Stimulated activated CD4-positive, alpha-beta T cell treated with anti-CD3 and anti-CD28 coated beads, Interleukin-1b, Interleukin-23, amount 100 ng/mL, for 48 hours (primary cell): ENCODE results near the gene GALNT18.

Experiments
- DNase-seq: peaks from one replicate; pipeline ENCODE4 v3.0.0-alpha.2; 2020

Gene GALNT18

DNA sequence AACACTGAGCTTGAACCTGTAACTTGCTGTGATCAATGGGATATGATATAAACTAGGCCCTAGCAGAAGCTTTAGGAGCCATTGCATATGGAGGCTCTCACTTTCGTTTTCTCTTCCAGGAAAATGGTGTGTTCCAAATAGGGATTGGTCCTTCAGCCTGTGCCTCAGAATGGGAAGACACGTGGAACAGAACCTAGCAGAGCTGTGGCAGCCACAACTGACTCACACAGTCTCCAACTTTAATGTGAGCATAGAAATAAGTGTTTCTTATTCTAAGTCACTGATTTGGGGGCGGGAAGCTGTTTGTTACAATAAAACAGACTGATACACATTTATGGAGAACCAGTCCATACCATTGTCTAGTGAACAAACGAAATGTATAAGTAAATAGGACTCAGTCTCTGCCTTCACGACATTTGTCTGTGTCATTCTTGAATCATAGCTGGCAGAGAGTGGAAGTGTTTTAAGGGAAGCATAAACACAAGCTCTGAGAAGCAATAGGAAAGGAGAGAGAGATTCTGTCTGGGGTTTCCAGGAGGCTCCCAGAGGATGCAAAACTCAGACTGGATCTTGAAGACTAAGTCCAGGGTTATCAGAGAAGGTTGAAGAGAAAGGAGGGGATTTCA, 97.3 kb downstream of the GALNT18 start:
- DNase-seq, result no peak

DNA sequence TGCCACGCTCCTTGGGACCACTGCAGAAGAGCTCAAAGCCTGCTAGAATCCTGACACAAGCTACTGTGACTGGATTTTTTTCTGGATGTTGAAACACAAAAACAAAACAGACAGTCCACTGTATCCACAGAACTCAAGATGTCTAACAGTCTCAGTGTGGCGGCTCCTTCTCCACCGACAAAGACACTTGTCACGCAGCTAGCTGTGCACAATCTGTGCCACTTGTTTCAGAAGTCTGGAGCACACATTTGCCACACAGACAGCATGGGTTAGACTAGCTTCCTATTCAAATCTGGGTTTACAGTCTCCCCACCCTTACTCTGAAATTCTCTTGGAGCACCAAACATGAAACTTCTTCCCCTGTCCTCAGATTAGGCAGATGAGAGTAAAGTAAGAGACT, 99.2 kb downstream of the GALNT18 start:
- DNase-seq, result no peak

DNA sequence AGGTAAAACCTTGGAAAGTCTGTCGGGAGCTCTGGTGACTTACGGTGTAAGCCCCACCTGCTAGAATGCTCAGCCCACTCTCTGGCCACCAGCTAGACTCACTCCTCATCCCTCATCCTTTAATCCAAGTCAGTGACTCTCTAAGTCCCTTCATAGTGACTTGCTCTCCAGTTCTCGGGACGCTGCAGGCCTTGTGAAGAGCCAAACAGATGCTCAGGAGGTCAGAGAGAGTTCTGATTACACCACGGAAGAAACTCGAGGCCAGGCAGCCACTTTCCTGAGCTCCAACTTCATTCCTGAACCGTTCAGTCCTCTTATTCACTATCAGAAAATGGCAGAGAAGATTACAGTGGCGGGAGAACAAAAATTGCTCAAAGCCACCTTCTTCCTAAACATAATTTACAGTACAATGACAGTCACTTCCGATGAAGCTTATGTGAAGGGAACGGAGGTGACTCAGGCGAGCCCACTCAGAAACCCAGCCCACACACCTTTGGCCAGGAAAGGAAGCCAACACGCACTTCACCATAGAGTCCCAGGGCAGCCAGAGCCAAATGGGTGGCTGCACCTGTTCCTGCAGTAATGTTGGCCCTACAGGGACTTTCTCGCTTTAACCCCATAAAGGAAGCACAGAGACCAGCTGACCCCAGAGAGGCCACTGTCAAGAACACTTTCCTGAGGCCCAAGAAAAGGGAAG, 100.4 kb downstream of the GALNT18 start:
- peak; percentile 8 for DNase-seq

DNA sequence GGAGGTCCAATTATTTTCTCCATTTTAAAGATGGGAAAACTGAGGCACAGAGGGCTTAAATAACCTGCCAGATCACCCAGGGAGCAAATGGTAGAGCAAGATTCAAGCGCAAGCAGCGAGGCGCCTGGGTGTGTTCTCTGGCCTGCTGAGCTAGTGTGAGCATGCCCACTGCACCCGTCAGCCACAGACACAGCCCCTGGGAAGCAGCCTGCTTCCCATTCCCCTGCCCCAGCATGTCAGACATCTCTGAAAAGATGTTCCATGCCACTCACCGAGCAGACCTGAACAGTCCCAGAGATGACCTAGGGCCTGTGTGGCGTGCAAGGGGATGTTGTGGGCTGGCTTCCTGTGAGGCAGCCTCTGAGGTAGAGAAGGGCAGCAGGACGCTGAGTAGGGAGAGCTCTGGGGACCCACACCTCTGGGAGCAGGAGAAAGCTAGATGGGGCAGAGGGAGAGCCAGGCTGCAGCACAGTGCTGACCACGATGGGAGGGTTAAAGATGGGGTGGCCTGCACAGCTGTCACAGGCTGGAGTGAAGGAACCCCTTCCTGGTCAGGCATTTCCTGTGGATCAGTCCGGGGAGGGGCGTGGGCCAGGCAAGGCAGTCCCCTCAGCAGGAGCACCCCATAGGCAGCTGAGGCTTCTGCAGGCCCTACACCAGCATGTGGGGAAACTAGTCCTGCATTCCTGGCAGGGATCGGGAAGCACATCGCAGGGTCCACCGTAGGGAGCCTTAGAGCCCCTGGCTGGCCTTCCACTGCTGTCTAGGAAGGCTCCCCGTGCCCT, 101.4 kb downstream of the GALNT18 start:
- no peak for DNase-seq

DNA sequence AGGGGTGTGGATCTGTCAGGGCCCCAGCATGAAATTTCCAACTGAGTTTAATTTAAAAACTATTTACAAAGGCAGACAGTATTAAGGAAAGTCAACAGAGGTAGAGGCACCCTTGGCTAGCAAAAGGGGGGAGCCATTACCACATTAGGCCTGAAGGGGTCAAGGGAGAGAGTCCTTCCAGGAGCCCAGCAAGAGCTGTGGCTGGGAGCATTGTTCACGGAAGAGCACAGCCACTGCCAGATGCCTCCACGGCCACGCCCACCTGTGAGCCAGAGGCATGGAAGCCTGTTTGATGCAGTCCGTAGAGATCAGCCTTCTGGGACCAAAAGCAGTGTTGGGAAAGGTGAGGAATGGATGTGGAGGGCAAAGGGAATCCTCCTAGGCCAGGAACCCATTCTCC, 102.6 kb downstream of the GALNT18 start:
- DNase-seq, result no peak

DNA sequence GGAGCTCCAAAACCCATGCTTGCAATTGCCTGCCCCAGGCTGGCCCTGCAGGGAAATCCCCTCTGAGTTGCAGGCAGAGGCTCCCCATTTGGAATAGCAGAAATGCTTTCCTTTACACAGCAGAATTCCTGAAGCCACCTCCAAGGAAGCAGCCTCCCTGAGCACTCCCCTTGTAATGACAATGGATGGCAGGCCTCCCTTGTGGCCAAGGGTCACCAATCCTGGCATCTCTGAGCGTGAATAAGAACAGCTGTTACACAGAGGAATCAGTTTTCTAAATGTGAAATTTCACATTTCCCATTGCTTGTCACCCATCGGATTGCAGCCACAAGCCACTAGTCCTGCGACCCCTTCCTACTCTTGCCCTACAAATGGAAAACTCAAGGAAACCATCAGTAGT, 107.6 kb downstream of the GALNT18 start:
- DNase-seq, result no peak

DNA sequence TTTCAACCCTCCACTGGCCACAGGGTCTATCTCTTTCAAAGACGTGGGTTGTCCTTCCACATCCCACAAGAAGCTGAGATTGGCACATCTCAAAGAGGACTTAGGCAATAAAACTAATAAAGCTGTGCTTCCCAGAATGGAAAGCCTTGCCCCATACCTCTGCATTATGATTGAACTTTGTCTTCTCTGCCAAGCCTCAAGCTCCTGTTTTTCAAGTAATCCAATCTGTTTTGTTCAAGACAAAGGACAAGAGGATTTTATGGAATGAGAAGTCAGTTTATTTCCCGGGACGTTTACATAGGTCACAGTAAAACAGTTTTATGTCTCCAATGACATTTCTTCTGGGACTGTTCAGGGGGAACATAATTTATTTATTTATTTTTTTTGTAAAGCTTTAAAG, 108.4 kb downstream of the GALNT18 start:
- no peak for DNase-seq

DNA sequence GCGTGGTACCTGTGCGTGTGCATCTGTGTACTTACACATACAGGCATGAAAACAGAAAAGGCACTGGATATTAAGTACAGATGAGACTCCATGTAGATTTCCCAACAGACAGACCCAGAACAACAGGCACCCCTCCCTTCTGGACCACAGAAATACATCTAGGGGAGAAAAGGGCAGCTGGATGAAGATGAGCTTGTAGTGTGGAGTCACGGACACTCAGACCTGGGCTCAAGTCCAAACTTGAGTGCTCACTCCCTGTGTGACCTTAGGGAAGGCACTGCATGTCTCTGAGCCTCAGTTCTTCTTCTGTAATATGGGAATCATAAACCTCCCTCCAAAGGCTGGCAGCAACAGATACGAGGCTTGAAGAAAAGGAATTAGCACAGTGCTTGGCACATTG, 108.9 kb downstream of the GALNT18 start:
- DNase-seq, result no peak

DNA sequence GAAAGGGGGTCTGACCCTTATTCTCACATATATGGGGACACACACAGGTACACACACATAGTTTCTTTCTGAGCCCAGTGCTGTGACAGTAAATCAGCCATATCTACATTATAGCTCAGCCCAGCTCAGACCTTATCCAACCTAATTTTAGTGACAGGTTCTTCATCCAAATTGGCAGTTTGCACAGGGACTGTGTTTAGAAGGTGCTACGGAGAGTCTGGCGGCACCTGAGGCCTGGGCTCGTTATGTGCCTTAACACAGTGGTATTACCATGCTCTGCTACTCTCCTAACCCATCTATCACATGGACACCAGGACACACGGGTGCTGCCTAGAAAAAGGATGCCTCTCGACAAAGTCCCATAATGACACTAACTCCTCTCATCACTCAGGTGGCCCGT, 109.3 kb downstream of the GALNT18 start:
- no peak for DNase-seq

DNA sequence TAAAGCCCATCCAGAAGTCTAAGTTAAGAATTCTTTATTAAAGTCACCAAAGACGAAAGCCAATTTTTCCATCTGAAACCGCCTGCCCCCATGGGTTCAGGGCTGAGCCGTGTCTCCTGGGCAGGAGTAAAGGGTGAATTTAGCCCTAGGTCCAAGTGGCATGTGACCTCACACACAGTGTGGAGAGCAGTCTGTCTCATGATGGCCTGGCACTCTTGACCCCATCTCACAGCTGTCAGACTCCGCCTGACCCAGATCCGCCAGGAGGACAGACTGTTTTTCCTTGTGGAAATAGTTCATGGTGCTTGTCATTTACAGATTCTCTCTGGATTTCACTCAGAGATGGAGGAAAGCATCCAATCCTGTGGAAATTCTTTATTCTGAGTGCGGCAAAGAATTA, 109.7 kb downstream of the GALNT18 start:
- no peak for DNase-seq

DNA sequence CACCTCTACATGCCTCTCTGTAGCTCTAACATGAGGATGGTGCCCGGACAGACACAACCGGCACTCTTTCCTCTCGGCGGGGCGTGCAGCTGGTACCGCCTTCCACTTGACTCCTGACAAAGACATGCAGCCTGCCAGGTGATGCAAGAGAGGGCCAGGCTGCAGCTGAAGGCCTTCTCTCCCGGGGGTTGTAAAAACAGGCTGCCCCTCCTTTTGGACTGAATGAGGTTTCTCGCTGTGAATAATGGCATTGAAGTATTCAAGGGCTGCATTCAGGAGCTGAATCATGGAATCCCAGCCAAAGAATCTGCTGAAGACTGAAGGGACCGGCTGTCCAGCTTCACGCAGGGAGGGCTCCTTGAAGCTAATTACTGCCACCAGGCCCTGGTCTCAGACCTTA, 110.9 kb downstream of the GALNT18 start:
- no peak for DNase-seq

DNA sequence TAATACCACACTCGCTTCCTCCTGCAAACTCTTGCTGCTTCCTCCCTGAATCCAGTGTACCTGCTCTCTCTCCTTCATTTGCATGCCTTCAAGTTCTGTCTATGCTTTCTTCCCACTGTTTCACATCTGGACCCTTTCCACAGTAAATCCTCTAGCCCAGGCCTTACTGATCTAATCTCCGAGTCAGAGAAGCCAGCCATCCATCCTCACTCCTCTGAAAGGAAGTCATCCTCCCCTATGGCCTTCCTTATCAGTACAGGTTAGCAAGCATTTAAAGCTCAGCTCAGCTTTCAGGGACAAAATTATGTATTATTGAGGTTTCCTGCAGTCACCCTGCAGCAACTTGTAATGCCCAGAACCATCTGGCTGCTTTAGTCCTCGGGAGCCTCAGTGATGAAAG, 116.1 kb downstream of the GALNT18 start:
- DNase-seq, result no peak

DNA sequence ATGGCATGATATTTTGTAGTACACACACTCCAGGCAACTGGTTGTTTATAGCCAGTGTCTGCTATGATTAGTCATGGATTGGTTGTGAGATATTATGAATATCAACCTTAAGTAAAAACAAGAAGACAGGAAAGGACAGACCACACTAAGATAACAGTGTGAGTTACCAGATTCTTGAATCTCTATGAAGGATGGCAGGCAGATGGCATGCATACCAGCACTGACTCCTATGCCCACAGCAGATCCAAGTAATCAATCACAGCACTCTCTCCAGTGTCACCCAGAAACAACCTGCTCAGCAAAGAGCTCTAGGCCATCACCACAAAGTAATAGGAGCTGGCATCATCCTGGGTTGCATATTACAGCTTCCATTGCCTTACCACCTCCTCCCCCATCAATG, 116.6 kb downstream of the GALNT18 start:
- no peak for DNase-seq

DNA sequence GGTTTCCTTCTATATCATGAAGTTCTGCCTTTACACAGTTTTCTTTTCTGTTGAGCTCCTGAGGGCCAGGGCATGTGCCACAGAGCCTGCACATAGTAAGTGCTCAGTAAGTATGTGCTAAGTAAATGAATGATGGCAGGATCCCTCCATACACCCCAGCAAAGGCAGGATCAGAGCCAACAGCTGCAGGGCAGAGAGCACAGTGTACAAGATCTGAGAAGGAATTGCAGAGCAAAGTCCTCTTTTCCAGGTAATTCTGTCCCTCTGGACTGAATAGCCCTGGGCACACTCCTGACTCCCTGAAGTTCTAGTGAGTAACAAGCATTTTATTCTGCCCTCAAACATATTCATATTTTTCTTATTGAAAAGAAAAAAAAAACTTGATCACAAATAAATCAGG, 117.7 kb downstream of the GALNT18 start:
- no peak for DNase-seq

DNA sequence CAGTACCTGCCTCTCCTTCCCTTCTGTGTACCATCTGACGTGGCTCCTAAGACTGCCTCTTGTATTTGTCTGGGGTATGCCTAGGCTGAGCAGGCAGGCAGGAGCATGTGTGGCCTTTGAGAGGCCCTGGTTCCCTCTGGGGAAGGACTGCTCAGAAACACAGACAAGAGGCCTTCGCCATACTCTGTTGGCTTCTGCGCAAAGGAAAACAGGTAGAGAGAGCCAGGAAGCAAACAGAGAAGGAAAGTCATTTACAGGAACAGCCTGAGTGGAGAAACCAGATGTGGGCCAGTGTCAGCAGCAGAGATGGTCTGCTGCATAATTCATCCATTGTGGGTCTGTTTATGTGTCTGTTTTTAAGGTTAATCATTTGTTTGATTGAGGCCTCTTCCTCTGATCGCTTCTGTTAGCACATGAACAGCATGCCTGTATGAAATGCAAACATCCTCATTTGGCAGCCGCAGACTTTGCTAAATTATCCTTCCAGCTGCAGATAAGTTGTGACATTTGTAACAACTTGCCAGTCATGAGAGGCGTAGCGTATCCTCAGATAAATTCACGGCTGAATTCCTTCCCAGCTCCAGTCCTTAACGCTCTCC, 119.4 kb downstream of the GALNT18 start:
- DNase-seq, result no peak

DNA sequence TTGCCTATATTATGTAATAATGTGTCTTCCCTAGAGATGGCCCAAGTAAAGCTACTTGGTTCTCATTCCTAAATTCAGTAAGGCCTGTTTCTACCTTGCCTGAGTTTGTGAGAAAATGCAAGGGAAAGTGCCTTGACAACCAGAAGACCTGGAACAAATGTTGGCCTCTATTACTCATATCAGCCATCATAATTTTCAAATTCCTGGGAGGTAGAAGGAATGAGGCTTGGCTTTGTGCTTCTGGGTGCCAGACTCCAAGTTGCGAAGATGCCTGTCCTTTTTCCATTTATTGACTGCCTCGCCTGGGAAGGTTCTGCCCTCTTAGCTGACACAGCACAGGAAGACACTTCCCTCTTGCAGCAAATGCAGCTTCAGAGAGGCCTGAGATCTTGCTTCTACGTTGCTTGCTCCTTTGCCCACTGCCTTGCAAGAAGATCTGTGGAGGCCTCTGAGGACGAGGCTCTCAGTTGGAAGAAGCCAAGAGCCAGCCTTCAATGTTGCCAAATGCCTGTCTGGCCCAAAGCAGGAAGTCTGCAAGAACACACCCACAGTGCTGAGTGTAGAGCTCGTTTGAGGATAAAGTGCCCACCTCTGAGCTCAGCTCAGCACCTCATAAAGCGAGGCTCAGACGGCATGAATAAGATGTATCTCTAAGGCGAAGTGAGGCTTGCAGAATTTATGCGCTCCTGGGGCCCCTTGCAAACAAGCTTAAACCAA, 120.1 kb downstream of the GALNT18 start:
- DNase-seq, result no peak

DNA sequence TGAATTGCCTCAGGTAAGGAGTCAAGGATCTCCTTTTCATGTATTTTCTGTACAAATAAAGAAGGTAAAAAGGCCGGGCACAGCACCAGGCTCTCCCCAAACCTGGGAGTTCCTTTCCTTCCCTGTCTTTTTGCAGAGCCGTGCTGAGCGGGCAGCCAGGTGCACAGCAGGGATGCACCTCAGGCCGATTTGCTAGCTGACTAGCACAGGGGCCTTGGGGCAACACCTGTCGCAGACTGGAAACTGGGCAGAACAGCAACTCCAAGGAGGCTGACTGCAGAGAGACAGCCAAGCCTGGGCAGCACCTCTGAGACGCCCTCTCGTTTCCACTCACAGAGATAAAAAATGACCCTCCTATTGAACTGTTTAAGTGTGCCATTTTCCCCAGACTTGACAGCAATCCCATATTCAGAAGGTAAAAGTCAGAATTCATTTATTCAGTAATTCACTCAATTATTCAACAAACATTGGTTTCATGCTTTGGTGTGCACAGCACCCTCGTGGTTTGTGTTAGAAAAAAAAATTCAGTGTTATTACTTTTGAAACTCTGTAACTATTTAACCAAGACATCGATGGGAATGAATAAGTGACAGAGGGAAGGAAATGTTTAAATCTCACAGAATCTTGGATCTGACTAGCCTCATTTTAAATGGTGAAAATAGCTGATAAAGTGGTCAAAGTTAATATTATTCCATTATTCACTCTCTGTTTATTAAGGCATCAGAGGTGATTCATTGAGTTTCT, 120.9 kb downstream of the GALNT18 start:
- no peak for DNase-seq

DNA sequence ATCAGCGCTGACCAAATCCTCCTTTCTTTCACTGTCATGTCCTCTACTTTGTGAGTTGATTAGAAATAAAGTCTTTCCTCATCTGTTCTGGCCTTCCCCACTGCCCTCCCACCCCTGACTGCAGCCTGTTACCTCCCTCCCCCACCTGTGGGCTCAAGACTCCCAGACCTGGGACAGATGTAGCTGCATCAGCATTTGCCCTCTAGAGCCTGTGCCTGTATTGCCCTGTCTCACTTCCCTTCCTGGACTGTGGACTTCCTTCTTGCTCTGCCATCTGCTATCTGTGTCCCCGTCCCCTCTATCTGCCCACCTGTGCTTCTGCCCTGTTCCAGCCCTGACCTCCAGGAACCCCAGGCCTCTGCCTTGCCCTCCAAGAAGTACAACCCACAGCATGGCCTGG, 122.5 kb downstream of the GALNT18 start:
- no peak for DNase-seq

DNA sequence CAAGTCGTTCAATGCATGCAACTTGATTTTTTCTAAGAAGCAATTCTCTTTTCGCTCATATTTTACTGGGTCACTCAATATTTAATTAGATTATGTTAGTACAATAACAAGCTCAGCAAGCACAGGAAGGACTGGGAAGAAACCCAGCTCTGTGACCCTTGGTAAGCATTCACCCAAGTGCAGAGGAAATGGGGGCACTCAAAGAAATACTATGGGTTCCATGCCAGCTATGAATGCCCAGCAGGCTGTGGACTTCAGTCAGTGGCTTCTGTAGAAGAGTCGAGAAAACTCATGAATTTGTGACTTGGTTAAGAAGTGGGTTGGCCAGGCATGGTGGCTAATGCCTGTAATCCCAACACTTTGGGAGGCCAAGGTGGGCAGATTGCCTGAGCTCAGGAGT, 123.6 kb downstream of the GALNT18 start:
- no peak for DNase-seq

DNA sequence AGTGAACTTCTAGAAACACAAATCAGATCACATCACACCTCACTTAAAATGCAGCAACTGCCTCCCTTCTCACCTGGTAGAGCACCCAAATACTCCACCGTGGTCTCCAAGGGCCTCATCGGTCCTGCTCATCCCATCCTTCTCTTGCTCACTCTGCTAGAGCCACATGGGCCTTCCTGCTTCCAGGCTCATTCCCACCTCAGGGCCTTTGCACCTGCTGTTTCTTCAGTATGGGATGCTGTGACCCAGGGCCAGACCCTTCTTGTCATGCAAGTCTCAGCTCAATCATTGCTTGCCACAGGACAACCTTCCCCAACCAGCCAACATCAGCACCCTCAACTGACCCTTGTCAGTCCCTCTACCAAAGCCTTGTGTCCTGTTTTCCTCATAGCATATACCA, 124.9 kb downstream of the GALNT18 start:
- DNase-seq, result no peak

DNA sequence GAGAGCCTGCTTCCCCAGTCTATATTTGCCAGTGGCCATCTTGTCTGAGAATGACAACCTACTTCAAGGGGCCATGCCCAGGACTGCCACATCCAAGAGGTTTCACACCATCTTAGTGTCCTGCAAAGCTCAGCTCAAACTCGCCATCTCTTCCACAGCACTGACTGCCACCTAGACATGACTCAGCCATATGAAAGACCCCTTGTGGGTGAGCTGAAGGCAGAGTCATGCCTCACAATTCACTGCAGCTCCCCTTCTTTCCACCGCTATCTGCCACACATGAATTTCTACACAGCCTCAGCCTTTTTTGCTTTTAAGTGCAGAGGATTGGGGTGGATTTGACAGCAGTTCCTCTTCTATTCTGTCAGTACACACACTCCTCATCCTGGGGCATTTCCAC, 127.5 kb downstream of the GALNT18 start:
- DNase-seq, result no peak

DNA sequence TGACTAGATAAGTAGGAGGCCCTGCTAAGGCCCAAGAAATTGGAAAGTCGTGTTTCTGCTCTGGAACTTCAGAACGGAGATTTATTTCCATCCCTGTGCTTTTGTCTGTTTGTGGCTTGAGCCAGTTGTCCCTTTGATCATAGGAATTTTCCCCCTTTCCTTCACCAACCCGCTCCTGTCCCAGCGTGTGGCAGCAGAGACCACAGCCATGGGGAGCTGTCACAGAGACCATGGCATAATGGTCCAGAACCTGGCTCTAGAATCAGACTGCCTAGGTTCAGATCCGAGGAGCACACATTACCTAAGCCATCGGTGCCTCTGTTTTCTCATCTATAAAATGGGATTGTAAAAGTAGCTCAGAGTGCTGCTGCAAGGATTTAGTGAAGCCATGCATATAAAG, 128.1 kb downstream of the GALNT18 start:
- DNase-seq, result no peak

DNA sequence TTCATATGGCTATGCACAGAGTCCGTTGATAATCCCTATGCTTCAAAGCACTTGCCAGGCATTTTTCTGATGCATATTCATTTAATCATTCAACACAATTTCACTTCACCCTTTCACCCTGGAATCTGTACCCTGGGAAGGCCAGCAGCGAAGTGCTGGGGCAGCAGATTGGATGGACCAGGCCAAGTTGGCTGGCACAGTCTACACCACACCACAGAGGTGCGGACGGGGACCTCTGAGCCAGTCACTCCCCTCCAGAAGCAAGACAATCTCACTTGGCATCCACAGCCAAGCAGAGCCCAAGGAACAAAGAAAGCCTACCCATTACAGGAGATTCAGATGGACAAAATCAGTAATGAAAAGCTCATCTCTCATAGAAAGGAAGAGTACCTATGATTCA, 130.2 kb downstream of the GALNT18 start:
- no peak for DNase-seq
